GM12878 (cell line): ENCODE measurements around the gene NPC1. TPM values are rescaled to one million over a fixed set of nuclear protein-coding genes. Genes with fewer than 3 reads are reported as not detected.

Source experiments
- ATAC-seq: fragments of 200-7000 bp; cut with Tn5 transposase; 3 replicates; pipeline ENCODE4 v1.9.1; 2020; ENCODE audit warnings: mild to moderate bottlenecking, moderate library complexity
- BruUV-seq: library from RNA; stranded (reverse); fragments of 400-500 nt; replicated peaks from 2 replicates; lab custom pipeline; 2021; lab: Mats Ljungman, UMichigan
- CTCF ChIA-PET: fragments of 300-600 bp; sonication (Branson Sonifier 250); formaldehyde crosslinking; extraction: SDS; loops from one replicate; lab custom pipeline; 2021; ENCODE audit warnings: inconsistent platforms; lab: Yijun Ruan, JAX
- POLR2A ChIA-PET: fragments of 350-600 bp; formaldehyde crosslinking; extraction: SDS; loops from one replicate; lab custom pipeline; 2021; ENCODE audit warnings: inconsistent platforms; lab: Charles Lee
- RAD21 ChIA-PET: fragments of 300-600 bp; sonication (Branson Sonifier 250); formaldehyde crosslinking; loops from one replicate; lab custom pipeline; 2023; ENCODE audit warnings: antibody characterized with exemption; ENCODE audit not compliant: unreplicated experiment; lab: Charles Lee
- SMC1A ChIA-PET: fragments of 300-600 bp; sonication (Branson Sonifier 250); formaldehyde crosslinking; loops from one replicate; lab custom pipeline; 2023; ENCODE audit not compliant: unreplicated experiment, uncharacterized antibody; lab: Charles Lee
- DNase-seq: peaks from one replicate; pipeline ENCODE4 v3.0.0-alpha.2; 2011; ENCODE audit warnings: low read depth, low spot score
- FAIRE-seq: peaks from 3 replicates; lab custom pipeline; 2011; peaks lifted over from hg19 to GRCh38; lab: Jason Lieb, UNC
- H2AFZ ChIP-seq: 2 replicates; pipeline ENCODE4 v1.6.0; 2011; ENCODE audit warnings: low read depth, low read length, control low read depth; ENCODE audit not compliant: control insufficient read depth
- H3K27ac ChIP-seq: 2 replicates; pipeline ENCODE4 v1.5.1; 2011; ENCODE audit warnings: control low read depth; ENCODE audit not compliant: control insufficient read depth, insufficient read depth
- H3K27me3 ChIP-seq, 2 experiments: replicated peaks in 1 of 2; 2 replicates each; pipeline versions ENCODE4 v1.6.0 to v1.6.1; 2011; ENCODE audit warnings: low read length in 1 of 2; ENCODE audit not compliant: control insufficient read depth in 2 of 2, insufficient read depth in 2 of 2
- H3K36me3 ChIP-seq, 2 experiments: 2 replicates each; pipeline ENCODE4 v1.5.1; 2011; ENCODE audit warnings: low read length in 1 of 2; ENCODE audit not compliant: control insufficient read depth in 2 of 2, insufficient read depth in 2 of 2
- H3K4me1 ChIP-seq: 2 replicates; pipeline ENCODE4 v1.6.1; 2011; ENCODE audit warnings: mild to moderate bottlenecking, low read length, moderate library complexity, mixed read lengths; ENCODE audit not compliant: control insufficient read depth, insufficient read depth
- H3K4me2 ChIP-seq: 2 replicates; pipeline ENCODE4 v1.6.0; 2011; ENCODE audit warnings: control low read depth; ENCODE audit not compliant: control insufficient read depth, insufficient read depth
- H3K4me3 ChIP-seq: fragments of 200-600 bp; sonication (generic); 2 replicates; pipeline ENCODE4 v1.5.1; 2016
- H3K79me2 ChIP-seq: 2 replicates; pipeline ENCODE4 v1.6.0; 2011; ENCODE audit warnings: low read length; ENCODE audit not compliant: control insufficient read depth, insufficient read depth
- H3K9ac ChIP-seq: 2 replicates; pipeline ENCODE4 v1.8.0; 2011; ENCODE audit warnings: low read length, control low read depth, mixed read lengths; ENCODE audit not compliant: control insufficient read depth, insufficient read depth
- H3K9me3 ChIP-seq: replicated peaks from 3 replicates; pipeline ENCODE4 v1.5.1; 2011; ENCODE audit warnings: mild to moderate bottlenecking, low read length; ENCODE audit not compliant: control insufficient read depth, insufficient read depth
- H4K20me1 ChIP-seq: 2 replicates; pipeline ENCODE4 v1.6.0; 2011; ENCODE audit not compliant: control insufficient read depth, insufficient read depth
- CHD1 ChIP-seq: IDR thresholded peaks from 2 replicates; pipeline ENCODE4 v1.6.1; 2012; ENCODE audit warnings: low read depth, low read length, improper control_type of control experiment
- HDAC6 ChIP-seq: fragments of 200-600 bp; sonication (generic); IDR thresholded peaks from one replicate; pipeline ENCODE4 v1.8.0; 2017; ENCODE audit warnings: antibody characterized with exemption; ENCODE audit not compliant: unreplicated experiment
- IRF4 ChIP-seq: IDR thresholded peaks from 2 replicates; pipeline ENCODE4 v1.6.1; 2011; ENCODE audit warnings: low read depth, low read length
- REST ChIP-seq: IDR thresholded peaks from 2 replicates; pipeline ENCODE4 v1.6.1; 2012; ENCODE audit warnings: mild to moderate bottlenecking, low read depth, low read length
- USF1 ChIP-seq: IDR thresholded peaks from 2 replicates; pipeline ENCODE4 v1.6.1; 2011; ENCODE audit warnings: borderline replicate concordance, low read depth, mild to moderate bottlenecking, moderate library complexity, mixed read lengths, low read length; ENCODE audit not compliant: insufficient read depth; ENCODE audit errors: extremely low read length
- WGBS: methylation state at CpG from one replicate; pipeline ENCODE4 v1.1.6; 2016; ENCODE audit warnings: low lambda C conversion rate; ENCODE audit not compliant: insufficient replicate concordance, insufficient coverage; ENCODE audit errors: missing lambda C conversion rate; 5-methylcytosine and 5-hydroxymethylcytosine counted together
- in situ Hi-C: fragments of 300-500 bp; cut with MboI; formaldehyde crosslinking; loops from 9 replicates; pipeline ENCODE4 v1.14.3; 2018; ENCODE audit warnings: mixed read lengths
- intact Hi-C: fragments of 100-400 bp; cut with micrococcal nuclease; formaldehyde crosslinking; loops from one replicate; pipeline ENCODE4 v1.14.2; 2022; ENCODE audit not compliant: unreplicated experiment
- polyA plus RNA-seq, 11 experiments: library from polyadenylated mRNA; depleted of rRNA in 4 of 11; unstranded in 6 of 11; stranded (reverse) in 5 of 11; fragments of >200 nt; fragmentation: Nextera tagmentation in 4 of 11; fragmentation: Illumina TruSeq in 1 of 11; extraction: Ambion mirVana in 4 of 11; extraction: Trizol in 1 of 11; gene quantifications; 1 replicate in 1 of 11; 2 replicates in 10 of 11; pipeline versions ENCODE4 v1.2.1 to v1.2.3, GENCODE V29; 2011 to 2016; ENCODE audit warnings: inconsistent platforms in 2 of 11, missing spikeins in 2 of 11, low read depth in 1 of 11
- total RNA-seq, 4 experiments: library from RNA; depleted of rRNA in 3 of 4; stranded (reverse); fragments of >200 nt in 3 of 4; fragmentation: Illumina TruSeq in 1 of 4; extraction: Trizol in 1 of 4; gene quantifications; 2 replicates each; pipeline versions ENCODE4 v1.2.1 to v1.2.3, GENCODE V29; 2013 to 2021

NPC1 gene
- total and polyA plus RNA-seq, 10 of the 15 experiments (the other 5 are each of a cell fraction or from before 2014, with no cell fraction given): 10.1 to 45.2 (median 19.4) TPM

- ChIA-PET SMC1A (no interaction called here), CTCF (interaction anchor here (1.0 kb wide), 1 partner anchor 58 kb away, joined by 4 read pairs; no protein-coding TSS in a partner anchor), POLR2A (no interaction called here), RAD21 (no interaction called here)
- H3K27me3 ChIP-seq: no peaks in the 10 kb centered on the region
- WGBS: 81% methylated on average over 6 of the region's 6 CpGs
- DNase-seq (no peak), FAIRE-seq (no peak), ATAC-seq (no peak)
- H3K9ac ChIP-seq: no peak overlapping the region
- TF ChIP-seq USF1 (no peak), REST (no peak), CHD1 (no peak), HDAC6 (no peak), IRF4 (no peak)
- in situ Hi-C loops (no loop called here), intact Hi-C loops (no loop called here)
- H2AFZ ChIP-seq: no peak overlapping the region
- H3K4me3 ChIP-seq: no peak overlapping the region
- H3K79me2 ChIP-seq: no peaks in the 10 kb centered on the region
- H3K36me3 ChIP-seq: peaks cover 34 to 38% of the 10 kb centered on the region in 2 experiments
- H3K9me3 ChIP-seq: no peaks in the 10 kb centered on the region
- H4K20me1 ChIP-seq: no peaks in the 10 kb centered on the region
- H3K4me1 ChIP-seq: peaks cover 31% of the 10 kb centered on the region
- BruUV-seq: no TSS peak
- no peak overlapping the region for H3K4me2 ChIP-seq
- H3K27ac ChIP-seq: no peak overlapping the region
Observed at GRCh38 chr18:23538870-23539269, 47.4 kb downstream of the NPC1 start.
